Gastroesophageal sphincter (tissue), 3 donors: ENCODE measurements around the gene CEP170.

Experiments
- POLR2AphosphoS5 ChIP-seq: sonication (generic); formaldehyde crosslinking; IDR thresholded peaks from one replicate; pipeline ENCODE4 v1.6.1; 2017; ENCODE audit warnings: antibody characterized with exemption
- TF ChIP-seq, protein P1 (sequence below), 4 experiments: fragments of 200-600 bp in 2 of 4; fragments of 450-650 bp in 2 of 4; sonication (generic) in 1 of 4; IDR thresholded peaks; one replicate each; pipeline ENCODE4 v1.5.1; 2017 to 2019; ENCODE audit warnings: antibody characterized with exemption in 4 of 4, mild to moderate bottlenecking in 2 of 4, moderate library complexity in 2 of 4

DNA sequence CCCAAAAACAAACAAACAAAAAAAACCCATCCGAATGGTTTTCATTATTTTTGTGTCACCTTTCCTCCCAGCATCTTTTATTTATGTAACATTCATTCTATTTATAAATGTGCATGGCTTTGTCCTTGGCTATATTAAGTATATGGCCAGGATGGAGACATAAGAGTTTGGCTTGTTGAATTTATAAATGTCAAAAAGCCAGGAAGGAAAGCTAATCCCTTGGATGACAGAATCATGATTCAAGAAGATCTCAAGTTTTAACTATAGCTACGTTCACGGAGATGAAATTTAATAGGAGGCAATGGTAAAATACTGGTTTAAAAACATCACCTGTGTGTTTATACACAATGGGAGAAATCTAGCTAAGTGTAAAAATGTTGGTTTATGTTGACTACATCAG, 5.0 kb downstream of the CEP170 start:
- TF ChIP-seq, protein P1, sequence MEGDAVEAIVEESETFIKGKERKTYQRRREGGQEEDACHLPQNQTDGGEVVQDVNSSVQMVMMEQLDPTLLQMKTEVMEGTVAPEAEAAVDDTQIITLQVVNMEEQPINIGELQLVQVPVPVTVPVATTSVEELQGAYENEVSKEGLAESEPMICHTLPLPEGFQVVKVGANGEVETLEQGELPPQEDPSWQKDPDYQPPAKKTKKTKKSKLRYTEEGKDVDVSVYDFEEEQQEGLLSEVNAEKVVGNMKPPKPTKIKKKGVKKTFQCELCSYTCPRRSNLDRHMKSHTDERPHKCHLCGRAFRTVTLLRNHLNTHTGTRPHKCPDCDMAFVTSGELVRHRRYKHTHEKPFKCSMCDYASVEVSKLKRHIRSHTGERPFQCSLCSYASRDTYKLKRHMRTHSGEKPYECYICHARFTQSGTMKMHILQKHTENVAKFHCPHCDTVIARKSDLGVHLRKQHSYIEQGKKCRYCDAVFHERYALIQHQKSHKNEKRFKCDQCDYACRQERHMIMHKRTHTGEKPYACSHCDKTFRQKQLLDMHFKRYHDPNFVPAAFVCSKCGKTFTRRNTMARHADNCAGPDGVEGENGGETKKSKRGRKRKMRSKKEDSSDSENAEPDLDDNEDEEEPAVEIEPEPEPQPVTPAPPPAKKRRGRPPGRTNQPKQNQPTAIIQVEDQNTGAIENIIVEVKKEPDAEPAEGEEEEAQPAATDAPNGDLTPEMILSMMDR (IDR thresholded peaks at IDR 0.05) = no peak
- TF ChIP-seq POLR2AphosphoS5 = no peak
